Endothelial cell of umbilical vein (primary cell): Measurements from ENCODE around the gene SLC26A2.

ENCODE experiments used
- CTCF ChIP-seq, 2 donors: IDR thresholded peaks; 1 replicate in 1 of 2; 2 replicates in 1 of 2; pipeline ENCODE4 v1.5.1; 2011; ENCODE audit warnings: low read length in 2 of 2, mild to moderate bottlenecking in 2 of 2, moderate library complexity in 2 of 2, control low read depth in 1 of 2, inconsistent platforms in 1 of 2, low read depth in 1 of 2; ENCODE audit not compliant: insufficient read depth in 1 of 2; ENCODE audit errors: extremely low read depth in 1 of 2
- EZH2 ChIP-seq: IDR thresholded peaks from 2 replicates; pipeline ENCODE4 v1.6.1; 2012; ENCODE audit warnings: borderline replicate concordance, low read depth, mild to moderate bottlenecking, moderate library complexity, low read length, inconsistent platforms; ENCODE audit not compliant: severe bottlenecking
- FOS ChIP-seq: IDR thresholded peaks from 2 replicates; pipeline ENCODE4 v1.6.1; 2011; ENCODE audit warnings: mild to moderate bottlenecking, low read length, moderate library complexity, borderline replicate concordance; ENCODE audit not compliant: insufficient read depth
- MYC ChIP-seq: IDR thresholded peaks from one replicate; pipeline ENCODE4 v1.6.1; 2011; ENCODE audit warnings: mild to moderate bottlenecking, low read depth, low read length
- POLR2A ChIP-seq: IDR thresholded peaks from 2 replicates; pipeline ENCODE4 v1.6.1; 2012; ENCODE audit warnings: low read depth, mild to moderate bottlenecking, control low read depth, low read length

GRCh38 chr5:149939546-149939945 lies 21.0 kb upstream of the SLC26A2 start:
- TF ChIP-seq CTCF (IDR thresholded peaks at IDR 0.05; ENCODE audit: extremely low read depth in 1 of 2, insufficient read depth in 1 of 2, low read depth in 1 of 2, low read length in 2 of 2) (no peak), POLR2A (no peak), EZH2 (no peak), MYC (no peak), FOS (no peak)
